GM19099 (cell line): ENCODE data around the gene KIF24.

Experiments used
- POLR2A ChIP-seq: IDR thresholded peaks from 3 replicates; pipeline ENCODE4 v1.6.1; 2011; ENCODE audit warnings: low read depth; ENCODE audit not compliant: insufficient read length; ENCODE audit errors: extremely low read depth

KIF24 gene

DNA sequence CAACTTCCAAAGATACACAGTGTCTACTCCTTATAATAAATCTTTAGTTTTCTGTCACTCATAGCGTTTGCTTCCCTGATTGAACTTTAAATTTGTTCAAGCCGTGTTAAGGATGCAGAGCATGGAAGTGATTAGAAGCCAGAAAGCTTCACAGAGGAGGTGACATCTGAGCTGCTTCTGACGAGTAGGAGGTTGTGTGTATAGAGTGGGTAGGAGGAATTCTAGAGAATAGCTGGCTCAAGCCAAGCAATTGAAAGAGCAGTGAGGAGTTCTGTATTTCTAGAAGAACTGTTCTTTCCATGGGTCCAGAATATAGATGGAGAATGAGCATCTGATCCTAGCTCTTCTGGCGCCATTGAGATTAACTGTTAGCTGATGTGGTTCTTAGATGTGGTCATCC lies 6.3 kb upstream of the KIF24 start:
- TF ChIP-seq POLR2A: no peak

DNA sequence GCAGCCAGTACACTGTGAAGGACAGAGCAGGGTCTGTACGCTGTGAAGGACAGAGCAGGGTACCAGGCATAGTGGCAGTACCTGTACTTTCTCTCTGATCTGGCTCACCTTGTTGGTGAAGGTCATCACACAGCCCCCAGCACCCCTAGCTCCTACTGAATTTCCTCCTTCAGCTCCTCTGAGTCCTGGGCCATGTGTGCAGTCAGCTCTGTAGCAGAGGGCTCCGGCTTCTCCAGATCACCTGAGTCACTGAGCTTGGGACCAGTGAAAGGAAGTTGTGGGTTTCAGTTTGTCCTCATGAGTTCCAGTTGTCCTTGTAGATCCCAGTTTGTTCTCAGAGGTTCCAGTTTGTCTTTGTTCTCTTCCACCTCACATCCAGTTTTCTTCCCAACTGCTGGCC lies 5.8 kb upstream of the KIF24 start:
- no peak for TF ChIP-seq POLR2A

GRCh38 chr9:34334337-34334824 lies 5.3 kb upstream of the KIF24 start:
- no peak for TF ChIP-seq POLR2A

DNA sequence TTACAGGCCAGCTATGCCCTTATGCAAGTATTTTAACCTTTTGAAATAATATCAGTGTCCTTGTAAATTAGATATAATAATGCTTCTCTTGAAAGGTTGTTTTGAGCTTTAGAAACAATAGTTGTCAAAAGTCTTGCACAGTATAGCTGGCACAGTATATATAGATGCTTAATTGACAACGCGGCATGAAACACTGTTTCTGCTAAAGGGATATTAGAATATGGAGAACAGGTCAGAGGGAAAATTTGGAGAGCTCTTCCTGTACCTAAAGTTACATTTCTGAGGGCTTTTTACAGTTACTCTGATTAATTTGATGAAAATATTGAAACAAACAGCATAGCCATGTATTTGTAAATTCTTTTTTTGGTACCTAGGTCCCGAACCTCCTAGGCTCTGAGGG lies 4.8 kb upstream of the KIF24 start:
- no peak for TF ChIP-seq POLR2A

DNA sequence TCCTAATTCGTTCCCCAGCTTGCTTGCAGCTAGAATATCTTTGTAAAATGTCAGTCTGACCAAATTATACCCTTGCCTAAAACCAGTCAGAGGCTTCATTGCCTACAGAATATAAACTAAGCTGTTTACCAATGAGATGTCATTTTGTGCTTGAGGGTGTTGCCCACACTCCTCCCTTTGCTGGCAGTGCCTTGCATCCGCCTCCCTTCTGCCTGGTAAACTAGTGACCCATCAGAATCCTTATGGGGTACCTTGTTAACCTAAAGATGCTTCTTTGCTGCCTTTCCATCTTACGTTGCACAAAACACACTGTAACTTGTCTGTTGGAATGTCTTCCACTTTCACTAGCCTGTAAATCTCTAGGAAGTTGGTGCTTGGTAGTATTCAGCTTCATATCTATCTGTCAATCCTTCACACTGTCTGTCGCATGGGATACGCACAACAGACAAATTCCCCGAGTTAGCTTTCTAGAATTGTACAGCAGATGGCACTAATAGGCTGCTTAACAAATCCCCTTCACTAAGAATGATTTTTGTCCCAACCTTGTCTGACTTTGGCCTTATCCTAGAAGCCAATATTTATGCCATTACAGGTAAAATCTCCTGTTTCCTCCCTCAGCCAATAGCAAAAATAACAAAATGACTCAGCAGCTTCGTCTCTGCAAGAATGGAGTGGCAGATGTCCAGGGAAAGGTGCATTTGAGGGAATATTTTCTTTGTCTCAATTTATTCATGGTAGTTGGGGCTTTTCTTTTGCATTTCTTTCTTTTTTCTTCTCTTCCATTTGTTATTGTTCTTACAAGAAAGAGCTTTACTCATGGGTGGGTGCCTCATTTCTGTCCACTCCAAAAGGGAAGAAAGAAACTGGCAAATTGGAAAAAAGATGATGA lies 3.3 kb upstream of the KIF24 start:
- TF ChIP-seq POLR2A: no peak

GRCh38 chr9:34331196-34331595 lies 2.1 kb upstream of the KIF24 start:
- TF ChIP-seq POLR2A: no peak

DNA sequence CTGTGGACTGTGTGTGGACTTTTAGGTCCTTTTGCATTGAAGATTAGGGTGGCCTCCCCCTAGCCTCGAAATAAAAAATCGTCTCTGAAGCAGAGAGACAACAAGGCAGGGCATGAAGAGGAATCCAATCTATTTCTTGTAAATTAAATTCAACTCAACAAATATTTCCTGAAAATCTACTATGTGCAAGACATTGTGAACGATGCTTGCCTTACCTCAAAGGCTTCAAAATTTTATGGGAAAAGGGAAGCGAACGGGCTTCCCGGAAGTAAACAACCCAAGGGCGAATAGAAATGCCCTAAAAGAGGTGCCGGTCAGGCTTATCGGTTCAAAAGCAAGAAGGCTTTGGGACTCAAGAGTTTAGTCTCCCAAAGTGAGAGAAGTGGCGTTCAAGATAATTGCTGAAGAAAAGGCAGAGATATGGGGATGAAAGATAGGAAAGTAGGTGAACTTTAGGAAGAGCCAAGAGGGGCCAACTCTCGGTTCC lies 525 bp downstream of the KIF24 start:
- no peak for TF ChIP-seq POLR2A

DNA sequence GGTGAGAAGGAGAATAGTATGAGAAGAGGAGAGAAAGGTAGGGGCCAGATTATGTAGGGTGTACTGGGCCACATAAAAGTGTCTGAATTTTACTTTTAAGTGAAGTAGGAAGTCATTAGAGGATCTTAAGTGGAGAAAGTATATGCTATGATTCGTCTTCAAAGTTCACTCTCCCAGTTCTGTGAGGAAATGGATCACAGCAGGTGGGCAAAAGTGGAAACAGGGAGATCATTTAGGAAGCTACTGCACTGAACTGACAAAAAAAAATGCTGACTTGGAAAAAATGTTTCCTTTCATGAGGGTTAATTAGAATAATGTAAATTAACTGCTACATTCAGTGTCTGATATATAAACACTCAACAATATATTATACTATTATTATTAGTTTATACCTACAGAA lies 2.4 kb downstream of the KIF24 start:
- TF ChIP-seq POLR2A: no peak

GRCh38 chr9:34322899-34323591 lies 6.0 kb downstream of the KIF24 start:
- no peak for TF ChIP-seq POLR2A

DNA sequence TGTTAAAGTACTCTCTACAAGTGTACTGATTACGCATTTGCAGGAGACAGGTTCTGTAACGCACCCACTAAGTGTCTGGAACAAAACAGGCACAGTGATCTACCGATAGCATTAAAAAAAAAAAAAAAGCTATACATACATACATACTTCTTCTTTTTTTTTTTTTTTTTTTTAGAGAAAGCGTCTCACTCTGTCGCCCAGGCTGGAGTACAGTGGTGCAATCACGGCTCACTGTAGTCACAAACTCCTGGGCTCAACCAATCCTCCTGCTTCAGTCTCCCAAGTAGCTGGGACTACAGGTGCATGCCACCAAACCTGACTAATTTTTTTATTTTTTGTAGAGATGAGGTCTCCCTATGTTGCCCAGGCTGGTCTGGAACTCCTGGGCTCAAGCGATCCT lies 7.6 kb downstream of the KIF24 start:
- TF ChIP-seq POLR2A: no peak

DNA sequence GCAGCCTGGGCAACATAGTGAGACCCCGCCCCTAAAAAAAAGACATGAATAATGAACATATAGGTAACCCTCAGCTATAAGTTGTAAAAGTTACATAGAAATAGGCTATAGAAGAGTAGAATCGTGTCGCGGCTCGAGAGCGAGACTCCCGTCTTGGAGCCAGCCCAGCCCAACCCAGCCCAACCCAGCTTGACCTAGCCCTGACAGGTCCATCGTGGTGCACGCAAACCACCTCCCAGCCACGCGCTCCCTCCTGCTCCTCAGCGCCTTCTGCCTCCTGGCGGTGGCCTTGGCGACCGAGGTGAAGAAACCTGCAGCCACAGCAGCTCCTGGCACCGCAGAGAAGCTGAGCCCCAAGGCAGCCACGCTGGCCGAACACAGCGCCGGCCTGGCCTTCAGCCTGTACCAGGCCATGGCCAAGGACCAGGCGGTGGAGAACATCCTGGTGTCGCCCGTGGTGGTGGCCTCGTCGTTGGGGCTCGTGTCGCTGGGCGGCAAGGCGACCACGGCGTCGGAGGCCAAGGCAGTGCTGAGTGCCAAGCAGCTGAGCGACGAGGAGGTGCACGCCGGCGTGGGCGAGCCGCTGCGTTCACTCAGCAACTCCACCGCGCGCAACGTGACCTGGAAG lies 10.8 kb downstream of the KIF24 start:
- TF ChIP-seq POLR2A: no peak

- TF ChIP-seq POLR2A: no peak
These were observed 11.6 kb downstream of the KIF24 start for GRCh38 chr9:34317436-34317835.

GRCh38 chr9:34311499-34312185 lies 17.4 kb downstream of the KIF24 start:
- no peak for TF ChIP-seq POLR2A

- no peak for TF ChIP-seq POLR2A
These were observed 18.9 kb downstream of the KIF24 start for GRCh38 chr9:34310215-34310614.

- no peak for TF ChIP-seq POLR2A
These were observed 36.5 kb downstream of the KIF24 start for GRCh38 chr9:34292552-34292951.
